DOHH2 (cell line): ENCODE data around the gene MTARC2.

Experiments
- CTCF ChIP-seq: fragments of 200-600 bp; sonication (generic); IDR thresholded peaks from one replicate; pipeline ENCODE4 v1.5.1; 2014; ENCODE audit warnings: antibody characterized with exemption, mild to moderate bottlenecking, low read depth, low read length; ENCODE audit not compliant: poor library complexity, severe bottlenecking
- EZH2phosphoT487 ChIP-seq: fragments of 200-600 bp; sonication (generic); IDR thresholded peaks from 2 replicates; pipeline ENCODE4 v1.6.1; 2017; ENCODE audit warnings: borderline replicate concordance, mild to moderate bottlenecking, antibody characterized with exemption, low read length, moderate library complexity, mixed read lengths

- TF ChIP-seq CTCF: no peak
- no peak for TF ChIP-seq EZH2phosphoT487
These were observed 20.0 kb downstream of the MTARC2 start for GRCh38 chr1:220768126-220768601.
